HEK293 (cell line): ENCODE data around the gene PTCRA.

ENCODE experiments used
- CTCF ChIA-PET: fragments of 350-600 bp; formaldehyde crosslinking; extraction: SDS; loops from one replicate; lab custom pipeline; 2021; ENCODE audit warnings: antibody characterized with exemption; lab: Yijun Ruan, JAX
- POLR2A ChIA-PET: fragments of 300-600 bp; formaldehyde crosslinking; extraction: SDS; loops from one replicate; lab custom pipeline; 2020; ENCODE audit warnings: antibody characterized with exemption, inconsistent platforms; lab: Yijun Ruan, JAX
- H3K27ac ChIP-seq: fragments of 200-500 bp; sonication (Bioruptor generic); 2 replicates; pipeline ENCODE4 v1.5.1; 2014; ENCODE audit warnings: low read depth, low read length, control low read depth, inconsistent platforms; ENCODE audit errors: extremely low read depth
- H3K36me3 ChIP-seq, 2 experiments: fragments of 200-500 bp in 1 of 2; sonication (Bioruptor generic) in 1 of 2; 1 replicate in 1 of 2; 2 replicates in 1 of 2; pipeline ENCODE4 v1.5.1; 2014 to 2017; ENCODE audit warnings: inconsistent platforms in 2 of 2, low read length in 2 of 2; ENCODE audit not compliant: control insufficient read depth in 2 of 2, insufficient read depth in 1 of 2
- H3K4me1 ChIP-seq: fragments of 200-500 bp; sonication (Bioruptor generic); 2 replicates; pipeline ENCODE4 v1.5.1; 2014; ENCODE audit warnings: mild to moderate bottlenecking, low read length, inconsistent platforms; ENCODE audit not compliant: control insufficient read depth, insufficient read depth
- H3K4me3 ChIP-seq: 2 replicates; pipeline ENCODE4 v1.5.1; 2011; ENCODE audit warnings: low read depth, mild to moderate bottlenecking, control low read depth, low read length, moderate library complexity
- H3K9me3 ChIP-seq: fragments of 200-500 bp; sonication (Bioruptor generic); 2 replicates; pipeline ENCODE4 v1.5.1; 2014; ENCODE audit warnings: low read depth, low read length, inconsistent platforms; ENCODE audit not compliant: control insufficient read depth, insufficient read depth
- OVOL3 ChIP-seq: fragments of 450-650 bp; formaldehyde crosslinking; IDR thresholded peaks from 2 replicates; pipeline ENCODE4 v1.5.1; 2016; ENCODE audit warnings: missing biosample characterization, missing genetic modification characterization
- ZBTB26 ChIP-seq: fragments of 450-650 bp; formaldehyde crosslinking; optimal IDR thresholded peaks from 2 replicates; pipeline ENCODE3; 2016; ENCODE audit warnings: missing biosample characterization, mild to moderate bottlenecking, missing genetic modification characterization
- ZBTB6 ChIP-seq: fragments of 450-650 bp; formaldehyde crosslinking; IDR thresholded peaks from 2 replicates; pipeline ENCODE4 v1.5.1; 2017; ENCODE audit warnings: missing biosample characterization, missing genetic modification characterization
- ZBTB7A ChIP-seq: fragments of 450-650 bp; formaldehyde crosslinking; IDR thresholded peaks from 2 replicates; pipeline ENCODE4 v1.5.1; 2016; ENCODE audit warnings: low read depth, missing biosample characterization, missing genetic modification characterization
- ZBTB8A ChIP-seq: fragments of 450-650 bp; formaldehyde crosslinking; IDR thresholded peaks from 2 replicates; pipeline ENCODE4 v1.5.1; 2016; ENCODE audit warnings: missing biosample characterization, missing genetic modification characterization
- ZEB2 ChIP-seq: fragments of 450-650 bp; formaldehyde crosslinking; IDR thresholded peaks from 2 replicates; pipeline ENCODE4 v1.5.1; 2016; ENCODE audit warnings: missing biosample characterization, missing genetic modification characterization
- ZNF10 ChIP-seq: fragments of 450-650 bp; formaldehyde crosslinking; IDR thresholded peaks from 2 replicates; pipeline ENCODE4 v1.5.1; 2017; ENCODE audit warnings: missing biosample characterization, missing genetic modification characterization
- ZNF114 ChIP-seq: fragments of 450-650 bp; formaldehyde crosslinking; IDR thresholded peaks from 2 replicates; pipeline ENCODE4 v1.5.0; 2017; ENCODE audit warnings: missing biosample characterization, missing genetic modification characterization
- ZNF133 ChIP-seq: fragments of 450-650 bp; formaldehyde crosslinking; IDR thresholded peaks from 2 replicates; pipeline ENCODE4 v1.5.1; 2016; ENCODE audit warnings: missing biosample characterization, missing genetic modification characterization
- ZNF138 ChIP-seq: fragments of 450-650 bp; formaldehyde crosslinking; IDR thresholded peaks from 2 replicates; pipeline ENCODE4 v1.5.1; 2016; ENCODE audit warnings: missing biosample characterization, missing genetic modification characterization, borderline replicate concordance
- ZNF140 ChIP-seq: fragments of 450-650 bp; formaldehyde crosslinking; IDR thresholded peaks from 2 replicates; pipeline ENCODE4 v1.5.1; 2016; ENCODE audit warnings: missing biosample characterization, missing genetic modification characterization
- ZNF2 ChIP-seq: fragments of 450-650 bp; formaldehyde crosslinking; IDR thresholded peaks from 2 replicates; pipeline ENCODE4 v1.5.1; 2016; ENCODE audit warnings: missing biosample characterization, missing genetic modification characterization
- ZNF202 ChIP-seq: fragments of 450-650 bp; formaldehyde crosslinking; IDR thresholded peaks from 2 replicates; pipeline ENCODE4 v1.5.1; 2016; ENCODE audit warnings: missing biosample characterization, missing genetic modification characterization, borderline replicate concordance
- ZNF223 ChIP-seq: fragments of 450-650 bp; formaldehyde crosslinking; IDR thresholded peaks from 2 replicates; pipeline ENCODE4 v1.5.1; 2016; ENCODE audit warnings: missing biosample characterization, missing genetic modification characterization
- ZNF266 ChIP-seq: fragments of 450-650 bp; formaldehyde crosslinking; IDR thresholded peaks from 2 replicates; pipeline ENCODE4 v1.5.1; 2016; ENCODE audit warnings: missing biosample characterization, missing genetic modification characterization, low read depth
- ZNF292 ChIP-seq: fragments of 450-650 bp; formaldehyde crosslinking; IDR thresholded peaks from 2 replicates; pipeline ENCODE4 v1.5.1; 2016; ENCODE audit warnings: low read depth, missing biosample characterization, missing genetic modification characterization, borderline replicate concordance
- ZNF416 ChIP-seq: fragments of 450-650 bp; formaldehyde crosslinking; IDR thresholded peaks from 2 replicates; pipeline ENCODE4 v1.5.1; 2016; ENCODE audit warnings: missing biosample characterization, missing genetic modification characterization
- ZNF423 ChIP-seq: fragments of 450-650 bp; formaldehyde crosslinking; IDR thresholded peaks from 2 replicates; pipeline ENCODE4 v1.5.1; 2016; ENCODE audit warnings: missing biosample characterization, missing genetic modification characterization
- ZNF560 ChIP-seq: fragments of 450-650 bp; formaldehyde crosslinking; IDR thresholded peaks from 2 replicates; pipeline ENCODE4 v1.5.1; 2017; ENCODE audit warnings: missing biosample characterization, missing genetic modification characterization, borderline replicate concordance
- ZNF629 ChIP-seq: fragments of 450-650 bp; formaldehyde crosslinking; IDR thresholded peaks from 2 replicates; pipeline ENCODE4 v1.5.1; 2017; ENCODE audit warnings: missing biosample characterization, missing genetic modification characterization
- ZNF654 ChIP-seq: fragments of 450-650 bp; formaldehyde crosslinking; IDR thresholded peaks from 2 replicates; pipeline ENCODE4 v1.5.1; 2016; ENCODE audit warnings: low read depth, missing biosample characterization, missing genetic modification characterization
- ZNF707 ChIP-seq: fragments of 450-650 bp; formaldehyde crosslinking; IDR thresholded peaks from 2 replicates; pipeline ENCODE4 v1.5.1; 2016; ENCODE audit warnings: missing biosample characterization, missing genetic modification characterization
- ZNF776 ChIP-seq: fragments of 450-650 bp; formaldehyde crosslinking; IDR thresholded peaks from 2 replicates; pipeline ENCODE4 v1.5.0; 2017; ENCODE audit warnings: missing biosample characterization, missing genetic modification characterization, borderline replicate concordance
- ZNF843 ChIP-seq: fragments of 450-650 bp; formaldehyde crosslinking; IDR thresholded peaks from 2 replicates; pipeline ENCODE4 v1.5.1; 2016; ENCODE audit warnings: missing biosample characterization, missing genetic modification characterization
- ZXDB ChIP-seq: fragments of 450-650 bp; formaldehyde crosslinking; IDR thresholded peaks from 2 replicates; pipeline ENCODE4 v1.5.1; 2016; ENCODE audit warnings: missing biosample characterization, missing genetic modification characterization
- TF ChIP-seq, protein P1 (sequence below): fragments of 450-650 bp; formaldehyde crosslinking; IDR thresholded peaks from 2 replicates; pipeline ENCODE4 v1.5.0; 2017; ENCODE audit warnings: missing biosample characterization, missing genetic modification characterization, borderline replicate concordance
- TF ChIP-seq, protein P2 (sequence below): fragments of 450-650 bp; formaldehyde crosslinking; IDR thresholded peaks from 2 replicates; pipeline ENCODE4 v1.5.1; 2017; ENCODE audit warnings: missing biosample characterization, missing genetic modification characterization
- TF ChIP-seq, protein P3 (sequence below): fragments of 450-650 bp; formaldehyde crosslinking; IDR thresholded peaks from 2 replicates; pipeline ENCODE4 v1.5.1; 2016; ENCODE audit warnings: missing biosample characterization, missing genetic modification characterization
- TF ChIP-seq, protein P4 (sequence below): fragments of 450-650 bp; formaldehyde crosslinking; IDR thresholded peaks from 2 replicates; pipeline ENCODE4 v1.5.1; 2016; ENCODE audit warnings: missing biosample characterization, missing genetic modification characterization

The PTCRA gene

GRCh38 chr6:42901538-42901957 is 14.3 kb upstream of the PTCRA start:
- Histone ChIP-seq H3K27ac (no peak overlapping the region), H3K9me3 (no peaks in the 10 kb centered on the region), H3K36me3 (no peaks in the 10 kb centered on the region), H3K4me1 (no peaks in the 10 kb centered on the region; the same call in 1 of the 2 replicates), H3K4me3 (no peak overlapping the region)
- CTCF ChIA-PET: interaction anchor here (0.6 to 3.4 kb wide), 62 partner anchors 10 to 606 kb away, joined by 3 to 44 read pairs (median 4); partner anchors contain the start of genes CNPY3, GNMT, PEX6 and RPL7L1
- POLR2A ChIA-PET: interaction anchor here (1.3 kb wide), 1 partner anchor 11 kb away, joined by 5 read pairs; a partner anchor contains a TSS
- no peak for TF ChIP-seq ZNF138
- TF ChIP-seq ZNF423: no peak
- no peak for TF ChIP-seq ZBTB26 (tag by site-specific recombination)
- TF ChIP-seq ZNF654 (tag by site-specific recombination): peak; percentile 99
- TF ChIP-seq ZBTB8A (tag by site-specific recombination): no peak
- TF ChIP-seq ZEB2 (tag by site-specific recombination): peak; percentile 57
- no peak for TF ChIP-seq OVOL3
- no peak for TF ChIP-seq ZNF707 (tag by site-specific recombination)
- TF ChIP-seq ZNF114 (tag by site-specific recombination): no peak
- no peak for TF ChIP-seq ZNF416 (tag by site-specific recombination)
- no peak for TF ChIP-seq ZNF202 (tag by site-specific recombination)
- peak; percentile 81; the same call in 1 of the 2 replicates for TF ChIP-seq ZNF2 (tag by site-specific recombination)
- TF ChIP-seq ZNF629 (tag by site-specific recombination): no peak
- TF ChIP-seq ZBTB7A (tag by site-specific recombination): no peak
- no peak for TF ChIP-seq ZXDB (tag by site-specific recombination)
- TF ChIP-seq ZBTB6: no peak
- TF ChIP-seq, protein P1, sequence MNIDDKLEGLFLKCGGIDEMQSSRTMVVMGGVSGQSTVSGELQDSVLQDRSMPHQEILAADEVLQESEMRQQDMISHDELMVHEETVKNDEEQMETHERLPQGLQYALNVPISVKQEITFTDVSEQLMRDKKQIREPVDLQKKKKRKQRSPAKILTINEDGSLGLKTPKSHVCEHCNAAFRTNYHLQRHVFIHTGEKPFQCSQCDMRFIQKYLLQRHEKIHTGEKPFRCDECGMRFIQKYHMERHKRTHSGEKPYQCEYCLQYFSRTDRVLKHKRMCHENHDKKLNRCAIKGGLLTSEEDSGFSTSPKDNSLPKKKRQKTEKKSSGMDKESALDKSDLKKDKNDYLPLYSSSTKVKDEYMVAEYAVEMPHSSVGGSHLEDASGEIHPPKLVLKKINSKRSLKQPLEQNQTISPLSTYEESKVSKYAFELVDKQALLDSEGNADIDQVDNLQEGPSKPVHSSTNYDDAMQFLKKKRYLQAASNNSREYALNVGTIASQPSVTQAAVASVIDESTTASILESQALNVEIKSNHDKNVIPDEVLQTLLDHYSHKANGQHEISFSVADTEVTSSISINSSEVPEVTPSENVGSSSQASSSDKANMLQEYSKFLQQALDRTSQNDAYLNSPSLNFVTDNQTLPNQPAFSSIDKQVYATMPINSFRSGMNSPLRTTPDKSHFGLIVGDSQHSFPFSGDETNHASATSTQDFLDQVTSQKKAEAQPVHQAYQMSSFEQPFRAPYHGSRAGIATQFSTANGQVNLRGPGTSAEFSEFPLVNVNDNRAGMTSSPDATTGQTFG: no peak
- TF ChIP-seq ZNF560 (tag by site-specific recombination): no peak
- TF ChIP-seq ZNF133 (tag by site-specific recombination): no peak
- no peak for TF ChIP-seq ZNF140 (tag by site-specific recombination)
- 0 out of 2 replicates have a peak, but pooled peaks have one; percentile 61 for TF ChIP-seq ZNF223 (tag by site-specific recombination)
- TF ChIP-seq, protein P2, sequence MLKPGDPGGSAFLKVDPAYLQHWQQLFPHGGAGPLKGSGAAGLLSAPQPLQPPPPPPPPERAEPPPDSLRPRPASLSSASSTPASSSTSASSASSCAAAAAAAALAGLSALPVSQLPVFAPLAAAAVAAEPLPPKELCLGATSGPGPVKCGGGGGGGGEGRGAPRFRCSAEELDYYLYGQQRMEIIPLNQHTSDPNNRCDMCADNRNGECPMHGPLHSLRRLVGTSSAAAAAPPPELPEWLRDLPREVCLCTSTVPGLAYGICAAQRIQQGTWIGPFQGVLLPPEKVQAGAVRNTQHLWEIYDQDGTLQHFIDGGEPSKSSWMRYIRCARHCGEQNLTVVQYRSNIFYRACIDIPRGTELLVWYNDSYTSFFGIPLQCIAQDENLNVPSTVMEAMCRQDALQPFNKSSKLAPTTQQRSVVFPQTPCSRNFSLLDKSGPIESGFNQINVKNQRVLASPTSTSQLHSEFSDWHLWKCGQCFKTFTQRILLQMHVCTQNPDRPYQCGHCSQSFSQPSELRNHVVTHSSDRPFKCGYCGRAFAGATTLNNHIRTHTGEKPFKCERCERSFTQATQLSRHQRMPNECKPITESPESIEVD (tag by site-specific recombination): no peak
- TF ChIP-seq ZNF266: no peak
- TF ChIP-seq, protein P3, sequence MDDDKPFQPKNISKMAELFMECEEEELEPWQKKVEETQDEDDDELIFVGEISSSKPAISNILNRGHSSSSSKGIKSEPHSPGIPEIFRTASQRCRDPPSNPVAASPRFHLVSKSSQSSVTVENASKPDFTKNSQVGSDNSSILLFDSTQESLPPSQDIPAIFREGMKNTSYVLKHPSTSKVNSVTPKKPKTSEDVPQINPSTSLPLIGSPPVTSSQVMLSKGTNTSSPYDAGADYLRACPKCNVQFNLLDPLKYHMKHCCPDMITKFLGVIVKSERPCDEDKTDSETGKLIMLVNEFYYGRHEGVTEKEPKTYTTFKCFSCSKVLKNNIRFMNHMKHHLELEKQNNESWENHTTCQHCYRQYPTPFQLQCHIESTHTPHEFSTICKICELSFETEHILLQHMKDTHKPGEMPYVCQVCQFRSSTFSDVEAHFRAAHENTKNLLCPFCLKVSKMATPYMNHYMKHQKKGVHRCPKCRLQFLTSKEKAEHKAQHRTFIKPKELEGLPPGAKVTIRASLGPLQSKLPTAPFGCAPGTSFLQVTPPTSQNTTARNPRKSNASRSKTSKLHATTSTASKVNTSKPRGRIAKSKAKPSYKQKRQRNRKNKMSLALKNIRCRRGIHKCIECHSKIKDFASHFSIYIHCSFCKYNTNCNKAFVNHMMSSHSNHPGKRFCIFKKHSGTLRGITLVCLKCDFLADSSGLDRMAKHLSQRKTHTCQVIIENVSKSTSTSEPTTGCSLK (tag by site-specific recombination): no peak
- TF ChIP-seq ZNF776 (tag by site-specific recombination): no peak
- TF ChIP-seq ZNF292: no peak
- no peak for TF ChIP-seq ZNF843 (tag by site-specific recombination)
- TF ChIP-seq ZNF10 (tag by site-specific recombination): peak; percentile 71; the same call in 1 of the 2 replicates
- TF ChIP-seq, protein P4, sequence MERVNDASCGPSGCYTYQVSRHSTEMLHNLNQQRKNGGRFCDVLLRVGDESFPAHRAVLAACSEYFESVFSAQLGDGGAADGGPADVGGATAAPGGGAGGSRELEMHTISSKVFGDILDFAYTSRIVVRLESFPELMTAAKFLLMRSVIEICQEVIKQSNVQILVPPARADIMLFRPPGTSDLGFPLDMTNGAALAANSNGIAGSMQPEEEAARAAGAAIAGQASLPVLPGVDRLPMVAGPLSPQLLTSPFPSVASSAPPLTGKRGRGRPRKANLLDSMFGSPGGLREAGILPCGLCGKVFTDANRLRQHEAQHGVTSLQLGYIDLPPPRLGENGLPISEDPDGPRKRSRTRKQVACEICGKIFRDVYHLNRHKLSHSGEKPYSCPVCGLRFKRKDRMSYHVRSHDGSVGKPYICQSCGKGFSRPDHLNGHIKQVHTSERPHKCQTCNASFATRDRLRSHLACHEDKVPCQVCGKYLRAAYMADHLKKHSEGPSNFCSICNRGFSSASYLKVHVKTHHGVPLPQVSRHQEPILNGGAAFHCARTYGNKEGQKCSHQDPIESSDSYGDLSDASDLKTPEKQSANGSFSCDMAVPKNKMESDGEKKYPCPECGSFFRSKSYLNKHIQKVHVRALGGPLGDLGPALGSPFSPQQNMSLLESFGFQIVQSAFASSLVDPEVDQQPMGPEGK (tag by site-specific recombination): no peak
